Gastrocnemius medialis (tissue), 4 donors: ENCODE results near the gene HOXB8.

Experiments
- CTCF ChIP-seq, 5 experiments: fragments of 450-650 bp in 3 of 5; fragments of 200-600 bp in 2 of 5; sonication (generic) in 2 of 5; IDR thresholded peaks in 4 of 5; conservative IDR thresholded peaks in 1 of 5; 1 replicate in 4 of 5; 2 replicates in 1 of 5; pipeline ENCODE4 v1.5.1; 2016 to 2019; ENCODE audit warnings: antibody characterized with exemption in 5 of 5, mild to moderate bottlenecking in 3 of 5, moderate library complexity in 3 of 5
- POLR2A ChIP-seq, 2 donors: fragments of 450-650 bp; IDR thresholded peaks; one replicate each; pipeline ENCODE4 v1.6.1; 2017; ENCODE audit warnings: antibody characterized with exemption in 2 of 2, mild to moderate bottlenecking in 2 of 2, moderate library complexity in 2 of 2

- TF ChIP-seq CTCF (IDR thresholded peaks at IDR 0.05 in 4 of 5, conservative IDR thresholded peaks at IDR 0.05 in 1 of 5) (no peak), POLR2A (IDR thresholded peaks at IDR 0.05) (no peak)
Measured at GRCh38 chr17:48629411-48629759, 14.3 kb upstream of the HOXB8 start.
